Tibial nerve (tissue), 4 donors: ENCODE measurements around the gene FNDC3A.

Source experiments
- CTCF ChIP-seq, 5 experiments: fragments of 200-600 bp in 3 of 5; fragments of 450-650 bp in 2 of 5; sonication (generic) in 3 of 5; IDR thresholded peaks; one replicate each; pipeline ENCODE4 v1.5.1; 2016 to 2019; ENCODE audit warnings: antibody characterized with exemption in 5 of 5, mild to moderate bottlenecking in 3 of 5, moderate library complexity in 2 of 5
- EP300 ChIP-seq, 2 donors: sonication (generic); formaldehyde crosslinking; IDR thresholded peaks; one replicate each; pipeline ENCODE4 v1.6.1; 2017; ENCODE audit warnings: antibody characterized with exemption in 2 of 2, mild to moderate bottlenecking in 1 of 2
- POLR2A ChIP-seq, 2 donors: fragments of 450-650 bp; IDR thresholded peaks; one replicate each; pipeline ENCODE4 v1.6.1; 2017; ENCODE audit warnings: antibody characterized with exemption in 2 of 2, mild to moderate bottlenecking in 2 of 2, moderate library complexity in 2 of 2

GRCh38 chr13:49097374-49097773 is 121.7 kb downstream of the FNDC3A start:
- TF ChIP-seq CTCF (IDR thresholded peaks at IDR 0.05) = no peak
- no peak for TF ChIP-seq POLR2A (IDR thresholded peaks at IDR 0.05)
- no peak for TF ChIP-seq EP300 (IDR thresholded peaks at IDR 0.05)
